Panc1 (cell line): ENCODE measurements around the gene SERTAD3.

Experiments
- CTCF ChIP-seq: fragments of 450-650 bp; IDR thresholded peaks from 2 replicates; pipeline ENCODE4 v1.5.1; 2017; ENCODE audit warnings: mild to moderate bottlenecking
- POLR2AphosphoS5 ChIP-seq: IDR thresholded peaks from 2 replicates; pipeline ENCODE4 v1.6.1; 2012; ENCODE audit warnings: mild to moderate bottlenecking, low read depth, low read length, moderate library complexity
- TCF7L2 ChIP-seq: IDR thresholded peaks from 2 replicates; pipeline ENCODE4 v1.6.1; 2011; ENCODE audit warnings: mild to moderate bottlenecking, low read depth, low read length, inconsistent platforms

- TF ChIP-seq CTCF (no peak), TCF7L2 (no peak), POLR2AphosphoS5 (no peak)
These were observed 1.6 kb downstream of the SERTAD3 start for GRCh38 chr19:40442328-40443130.
